ENCODE data around the gene SEC22C.
A peak's percentile ranks its signal among the peaks of the same experiment; 100 is the strongest.
"Not testable (repeated sequence)": the region's sequence is repeated elsewhere in the genome, so short reads cannot be mapped to it uniquely, and the experiment has no call there.

SEC22C gene

GRCh38 chr3:42600111-42600957 is 18.6 kb upstream of the SEC22C start, which contains the start of gene NKTR:
TSS of gene NKTR (plus strand) at chr3:42600686. CDS start at chr3:42601007, 321 bp downstream.
- peaks cover 4% of the 10 kb centered on the region for H3K4me1 ChIP-seq (ENCODE audit: control insufficient read depth, insufficient read depth, low read length)
- no peaks in the 10 kb centered on the region for H3K36me3 ChIP-seq (ENCODE audit: control insufficient read depth in 2 of 2, insufficient read depth in 2 of 2, low read length in 2 of 2)
- H3K27ac ChIP-seq (ENCODE audit: low read length): peak within 1 kb of the TSS; percentile 91
- H3K4me3 ChIP-seq (ENCODE audit: low read length in 2 of 2): peak within 1 kb of the TSS; percentile 89
- H3K9ac ChIP-seq (ENCODE audit: low read length in 2 of 2): peak within 1 kb of the TSS; percentile 80 to 96
- no peaks in the 10 kb centered on the region for H3K9me3 ChIP-seq (ENCODE audit: control insufficient read depth in 2 of 2, low read length in 2 of 2)
- H3K27me3 ChIP-seq (ENCODE audit: control insufficient read depth in 1 of 2, insufficient read depth in 2 of 2, low read length in 2 of 2): no peaks in the 10 kb centered on the region

GRCh38 chr3:42597098-42597497 is 15.3 kb upstream of the SEC22C start:
- H3K27ac ChIP-seq (ENCODE audit: low read length); H3K27me3 ChIP-seq (ENCODE audit: control insufficient read depth in 1 of 2, insufficient read depth in 2 of 2, low read length in 2 of 2); H3K9ac ChIP-seq (ENCODE audit: low read length in 2 of 2); H3K4me1 ChIP-seq (ENCODE audit: control insufficient read depth, insufficient read depth, low read length); H3K9me3 ChIP-seq (ENCODE audit: control insufficient read depth in 2 of 2, low read length in 2 of 2); H3K4me3 ChIP-seq (ENCODE audit: low read length in 2 of 2); H3K36me3 ChIP-seq (ENCODE audit: control insufficient read depth in 2 of 2, insufficient read depth in 2 of 2, low read length in 2 of 2): not testable (repeated sequence)

- H3K4me1 ChIP-seq (ENCODE audit: control insufficient read depth, insufficient read depth, low read length): peaks cover 8% of the 10 kb centered on the region
- no peaks in the 10 kb centered on the region for H3K27me3 ChIP-seq (ENCODE audit: control insufficient read depth in 1 of 2, insufficient read depth in 2 of 2, low read length in 2 of 2)
- H3K9ac ChIP-seq (ENCODE audit: low read length in 2 of 2): no peak overlapping the region
- peaks cover 0 to 4% of the 10 kb centered on the region in 2 donors for H3K36me3 ChIP-seq (ENCODE audit: control insufficient read depth in 2 of 2, insufficient read depth in 2 of 2, low read length in 2 of 2)
- H3K9me3 ChIP-seq (ENCODE audit: control insufficient read depth in 2 of 2, low read length in 2 of 2): no peaks in the 10 kb centered on the region
- H3K4me3 ChIP-seq (ENCODE audit: low read length in 2 of 2): no peak overlapping the region
- H3K27ac ChIP-seq (ENCODE audit: low read length): no peak overlapping the region
Observed at GRCh38 chr3:42595682-42596081, 13.9 kb upstream of the SEC22C start.

GRCh38 chr3:42593635-42594034 is 11.9 kb upstream of the SEC22C start:
- Histone ChIP-seq H3K9me3 (ENCODE audit: control insufficient read depth in 2 of 2, low read length in 2 of 2) (no peaks in the 10 kb centered on the region), H3K9ac (ENCODE audit: low read length in 2 of 2) (no peak overlapping the region), H3K4me1 (ENCODE audit: control insufficient read depth, insufficient read depth, low read length) (peaks cover 12% of the 10 kb centered on the region), H3K27me3 (ENCODE audit: control insufficient read depth in 1 of 2, insufficient read depth in 2 of 2, low read length in 2 of 2) (no peaks in the 10 kb centered on the region), H3K4me3 (ENCODE audit: low read length in 2 of 2) (no peak overlapping the region), H3K27ac (ENCODE audit: low read length) (no peak overlapping the region), H3K36me3 (ENCODE audit: control insufficient read depth in 2 of 2, insufficient read depth in 2 of 2, low read length in 2 of 2) (peaks cover 0 to 4% of the 10 kb centered on the region in 2 donors)

- peaks cover 12% of the 10 kb centered on the region for H3K4me1 ChIP-seq (ENCODE audit: control insufficient read depth, insufficient read depth, low read length)
- peaks cover 0 to 4% of the 10 kb centered on the region in 2 donors for H3K36me3 ChIP-seq (ENCODE audit: control insufficient read depth in 2 of 2, insufficient read depth in 2 of 2, low read length in 2 of 2)
- H3K9me3 ChIP-seq (ENCODE audit: control insufficient read depth in 2 of 2, low read length in 2 of 2): no peaks in the 10 kb centered on the region
- H3K27ac ChIP-seq (ENCODE audit: low read length): peak overlapping the region; percentile 46
- H3K27me3 ChIP-seq (ENCODE audit: control insufficient read depth in 1 of 2, insufficient read depth in 2 of 2, low read length in 2 of 2): no peaks in the 10 kb centered on the region
- peak overlapping the region; percentile 69 to 87 for H3K4me3 ChIP-seq (ENCODE audit: low read length in 2 of 2)
- H3K9ac ChIP-seq (ENCODE audit: low read length in 2 of 2): peak overlapping the region; percentile 13 to 67
Observed at GRCh38 chr3:42591811-42592210, 10.0 kb upstream of the SEC22C start.

- Histone ChIP-seq H3K9me3 (ENCODE audit: control insufficient read depth in 2 of 2, low read length in 2 of 2) (no peaks in the 10 kb centered on the region), H3K4me1 (ENCODE audit: control insufficient read depth, insufficient read depth, low read length) (peaks cover 12% of the 10 kb centered on the region), H3K27me3 (ENCODE audit: control insufficient read depth in 1 of 2, insufficient read depth in 2 of 2, low read length in 2 of 2) (no peaks in the 10 kb centered on the region), H3K4me3 (ENCODE audit: low read length in 2 of 2) (peak overlapping the region; percentile 69 to 87), H3K9ac (ENCODE audit: low read length in 2 of 2) (peak overlapping the region; percentile 66 to 67), H3K36me3 (ENCODE audit: control insufficient read depth in 2 of 2, insufficient read depth in 2 of 2, low read length in 2 of 2) (peaks cover 0 to 4% of the 10 kb centered on the region in 2 donors), H3K27ac (ENCODE audit: low read length) (peak overlapping the region; percentile 46)
Observed at GRCh38 chr3:42590989-42591756, 9.4 kb upstream of the SEC22C start.

- Histone ChIP-seq H3K4me3 (ENCODE audit: low read length in 2 of 2) (peak overlapping the region in 1 of 2 donors; percentile 87), H3K27ac (ENCODE audit: low read length) (no peak overlapping the region), H3K9ac (ENCODE audit: low read length in 2 of 2) (peak overlapping the region; percentile 57 to 64), H3K4me1 (ENCODE audit: control insufficient read depth, insufficient read depth, low read length) (peaks cover 12% of the 10 kb centered on the region), H3K9me3 (ENCODE audit: control insufficient read depth in 2 of 2, low read length in 2 of 2) (no peaks in the 10 kb centered on the region), H3K36me3 (ENCODE audit: control insufficient read depth in 2 of 2, insufficient read depth in 2 of 2, low read length in 2 of 2) (peaks cover 0 to 4% of the 10 kb centered on the region in 2 donors), H3K27me3 (ENCODE audit: control insufficient read depth in 1 of 2, insufficient read depth in 2 of 2, low read length in 2 of 2) (no peaks in the 10 kb centered on the region)
Observed at GRCh38 chr3:42589382-42590109, 7.8 kb upstream of the SEC22C start.

GRCh38 chr3:42588625-42589024 is 6.9 kb upstream of the SEC22C start:
- Histone ChIP-seq H3K4me1 (ENCODE audit: control insufficient read depth, insufficient read depth, low read length) (peaks cover 12% of the 10 kb centered on the region), H3K4me3 (ENCODE audit: low read length in 2 of 2) (no peak overlapping the region), H3K9me3 (ENCODE audit: control insufficient read depth in 2 of 2, low read length in 2 of 2) (no peaks in the 10 kb centered on the region), H3K36me3 (ENCODE audit: control insufficient read depth in 2 of 2, insufficient read depth in 2 of 2, low read length in 2 of 2) (no peaks in the 10 kb centered on the region), H3K9ac (ENCODE audit: low read length in 2 of 2) (no peak overlapping the region), H3K27ac (ENCODE audit: low read length) (no peak overlapping the region), H3K27me3 (ENCODE audit: control insufficient read depth in 1 of 2, insufficient read depth in 2 of 2, low read length in 2 of 2) (no peaks in the 10 kb centered on the region)

- H3K27me3 ChIP-seq (ENCODE audit: control insufficient read depth in 1 of 2, insufficient read depth in 2 of 2, low read length in 2 of 2): no peaks in the 10 kb centered on the region
- peaks cover 14% of the 10 kb centered on the region for H3K4me1 ChIP-seq (ENCODE audit: control insufficient read depth, insufficient read depth, low read length)
- peak overlapping the region; percentile 79 to 86 for H3K4me3 ChIP-seq (ENCODE audit: low read length in 2 of 2)
- peak overlapping the region; percentile 79 to 87 for H3K9ac ChIP-seq (ENCODE audit: low read length in 2 of 2)
- H3K9me3 ChIP-seq (ENCODE audit: control insufficient read depth in 2 of 2, low read length in 2 of 2): no peaks in the 10 kb centered on the region
- peak overlapping the region; percentile 81 for H3K27ac ChIP-seq (ENCODE audit: low read length)
- peaks cover 0 to 4% of the 10 kb centered on the region in 2 donors for H3K36me3 ChIP-seq (ENCODE audit: control insufficient read depth in 2 of 2, insufficient read depth in 2 of 2, low read length in 2 of 2)
Observed at GRCh38 chr3:42582474-42583070, 805 bp upstream of the SEC22C start.

GRCh38 chr3:42581400-42581708 is 413 bp downstream of the SEC22C start:
- no peaks in the 10 kb centered on the region for H3K9me3 ChIP-seq (ENCODE audit: control insufficient read depth in 2 of 2, low read length in 2 of 2)
- no peaks in the 10 kb centered on the region for H3K27me3 ChIP-seq (ENCODE audit: control insufficient read depth in 1 of 2, insufficient read depth in 2 of 2, low read length in 2 of 2)
- peak overlapping the region; percentile 79 to 87 for H3K9ac ChIP-seq (ENCODE audit: low read length in 2 of 2)
- peak overlapping the region; percentile 79 to 86 for H3K4me3 ChIP-seq (ENCODE audit: low read length in 2 of 2)
- peaks cover 0 to 4% of the 10 kb centered on the region in 2 donors for H3K36me3 ChIP-seq (ENCODE audit: control insufficient read depth in 2 of 2, insufficient read depth in 2 of 2, low read length in 2 of 2)
- peak overlapping the region; percentile 81 for H3K27ac ChIP-seq (ENCODE audit: low read length)
- H3K4me1 ChIP-seq (ENCODE audit: control insufficient read depth, insufficient read depth, low read length): peaks cover 14% of the 10 kb centered on the region
